ENCODE measurements around the gene PGA4.
A peak's percentile ranks its signal among the peaks of the same experiment; 100 is the strongest.
"Not testable (repeated sequence)": the region's sequence is repeated elsewhere in the genome, so short reads cannot be mapped to it uniquely, and the experiment has no call there.

PGA4 gene

GRCh38 chr11:61203873-61204272, 18.3 kb upstream of the PGA4 start:
- DNase-seq; intact Hi-C loops (cut with DNase I): not testable (repeated sequence)

DNA sequence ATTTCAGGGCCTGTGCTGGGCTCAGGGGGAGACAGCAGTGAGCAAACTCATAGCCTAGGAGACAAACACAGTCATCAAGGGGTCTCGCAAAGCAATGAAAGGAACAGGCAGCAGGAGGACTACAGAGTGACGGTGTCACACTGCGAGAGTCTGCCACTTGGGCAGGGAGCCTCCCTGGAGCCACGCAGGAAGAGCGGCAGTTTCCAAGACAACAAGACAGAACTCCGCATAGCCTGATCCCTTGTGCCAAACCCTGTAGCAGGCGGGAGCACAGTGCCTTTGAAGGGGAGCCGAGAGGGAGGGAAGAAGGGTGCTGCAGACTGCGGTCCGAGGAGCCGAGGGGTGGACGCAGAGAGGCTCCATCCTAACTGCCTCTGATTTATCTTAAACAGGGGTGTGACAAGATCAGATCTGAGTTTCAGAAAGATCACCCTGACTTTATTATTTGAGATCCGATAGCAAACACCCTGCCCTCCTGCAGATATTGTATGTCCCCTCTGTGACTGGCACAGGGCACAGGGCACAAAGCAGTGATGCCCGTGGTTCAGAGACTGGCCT, 17.6 kb upstream of the PGA4 start:
- intact Hi-C loops (cut with DNase I): not testable (repeated sequence)
- DNase-seq: peak in 3 of 10 donors; percentile 28 to 84 (median 47)

DNA sequence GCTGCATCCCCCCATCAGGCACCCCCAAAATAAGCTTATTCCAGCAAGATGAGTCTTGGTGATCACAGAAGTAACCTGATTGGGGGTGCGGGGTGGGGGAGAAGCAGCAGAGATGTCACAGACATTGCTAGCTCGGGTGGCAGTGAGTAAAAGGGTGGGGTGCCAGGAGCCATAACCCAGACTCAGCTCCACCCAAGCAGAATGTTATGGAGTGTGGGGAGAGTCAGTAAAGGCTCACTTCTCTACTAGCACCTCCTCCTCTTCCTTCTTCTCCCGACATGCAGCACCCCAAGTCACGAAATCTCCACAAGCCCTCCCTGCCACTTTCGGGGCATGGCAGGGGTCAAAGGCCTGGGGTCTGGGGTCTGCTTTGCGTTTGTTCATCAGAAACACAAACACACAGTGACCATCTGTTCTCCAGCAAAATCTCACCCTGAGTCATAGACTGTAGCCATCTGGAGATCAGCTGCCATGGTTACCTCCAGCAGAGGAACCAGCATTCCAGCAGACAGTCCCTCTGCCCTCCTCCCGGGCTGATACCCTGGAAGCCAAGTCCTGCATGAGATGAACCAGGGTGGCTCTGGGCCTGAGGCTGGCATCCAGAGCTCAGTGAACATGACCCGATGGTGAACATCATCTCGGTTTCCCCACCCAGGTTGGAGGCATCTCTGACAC, 14.4 kb upstream of the PGA4 start:
- DNase-seq; intact Hi-C loops (cut with DNase I): not testable (repeated sequence)

GRCh38 chr11:61210629-61211028, 11.5 kb upstream of the PGA4 start:
- DNase-seq; intact Hi-C loops (cut with DNase I): not testable (repeated sequence)

GRCh38 chr11:61211327-61211952, 10.7 kb upstream of the PGA4 start:
- DNase-seq; intact Hi-C loops (cut with DNase I): not testable (repeated sequence)

- intact Hi-C loops (cut with DNase I); DNase-seq: not testable (repeated sequence)
Measured at GRCh38 chr11:61212202-61212601, 9.9 kb upstream of the PGA4 start.

DNA sequence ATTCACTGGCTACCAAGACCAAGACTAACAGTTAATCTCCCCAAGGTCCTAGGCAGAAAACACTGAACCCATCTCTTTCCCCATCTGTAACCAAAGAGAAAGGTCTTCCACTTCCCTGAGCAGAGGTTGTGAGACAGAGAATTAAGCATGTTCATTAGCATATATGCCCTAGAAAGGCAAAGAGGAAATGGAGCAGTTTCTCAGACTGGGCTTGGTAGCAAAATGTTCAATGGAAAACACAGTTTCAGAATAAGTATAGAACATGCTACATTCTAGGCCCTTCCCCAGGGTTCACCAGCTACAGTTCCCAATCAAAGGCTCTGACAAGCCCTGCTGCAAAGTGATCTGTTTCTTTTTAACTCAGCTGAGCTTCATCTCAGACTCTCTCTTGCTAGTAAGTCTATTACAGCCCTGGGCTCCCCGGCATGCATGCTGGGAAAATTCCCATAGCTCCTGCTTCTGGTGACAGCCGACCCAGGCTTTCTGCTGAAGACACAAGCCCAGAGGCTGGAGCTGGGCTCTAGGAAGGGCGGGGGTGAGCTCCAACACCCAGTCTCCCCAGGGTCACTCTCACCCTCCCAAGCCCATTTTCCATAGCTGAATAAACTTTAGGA, 8.3 kb upstream of the PGA4 start:
- DNase-seq; intact Hi-C loops (cut with DNase I): not testable (repeated sequence)

- intact Hi-C loops (cut with DNase I); DNase-seq: not testable (repeated sequence)
Measured at GRCh38 chr11:61218306-61218705, 3.8 kb upstream of the PGA4 start.

GRCh38 chr11:61219016-61219415, 3.1 kb upstream of the PGA4 start:
- intact Hi-C loops (cut with DNase I): not testable (repeated sequence)
- peak in 1 of 10 donors; percentile 59 for DNase-seq

- intact Hi-C loops (cut with DNase I): not testable (repeated sequence)
Measured at GRCh38 chr11:61222692-61223091, 545 bp downstream of the PGA4 start.

DNA sequence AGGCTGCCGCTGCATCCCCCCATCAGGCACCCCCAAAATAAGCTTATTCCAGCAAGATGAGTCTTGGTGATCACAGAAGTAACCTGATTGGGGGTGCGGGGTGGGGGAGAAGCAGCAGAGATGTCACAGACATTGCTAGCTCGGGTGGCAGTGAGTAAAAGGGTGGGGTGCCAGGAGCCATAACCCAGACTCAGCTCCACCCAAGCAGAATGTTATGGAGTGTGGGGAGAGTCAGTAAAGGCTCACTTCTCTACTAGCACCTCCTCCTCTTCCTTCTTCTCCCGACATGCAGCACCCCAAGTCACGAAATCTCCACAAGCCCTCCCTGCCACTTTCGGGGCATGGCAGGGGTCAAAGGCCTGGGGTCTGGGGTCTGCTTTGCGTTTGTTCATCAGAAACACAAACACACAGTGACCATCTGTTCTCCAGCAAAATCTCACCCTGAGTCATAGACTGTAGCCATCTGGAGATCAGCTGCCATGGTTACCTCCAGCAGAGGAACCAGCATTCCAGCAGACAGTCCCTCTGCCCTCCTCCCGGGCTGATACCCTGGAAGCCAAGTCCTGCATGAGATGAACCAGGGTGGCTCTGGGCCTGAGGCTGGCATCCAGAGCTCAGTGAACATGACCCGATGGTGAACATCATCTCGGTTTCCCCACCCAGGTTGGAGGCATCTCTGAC, 4.5 kb downstream of the PGA4 start:
- DNase-seq; intact Hi-C loops (cut with DNase I): not testable (repeated sequence)

More at GRCh38 chr11:61222692-61223091, 545 bp downstream of the PGA4 start:
- not testable (repeated sequence) for DNase-seq

GRCh38 chr11:61229458-61229857, 7.3 kb downstream of the PGA4 start:
- DNase-seq; intact Hi-C loops (cut with DNase I): not testable (repeated sequence)

GRCh38 chr11:61231033-61231432, 8.9 kb downstream of the PGA4 start:
- intact Hi-C loops (cut with DNase I); DNase-seq: not testable (repeated sequence)

GRCh38 chr11:61231585-61231984, 9.4 kb downstream of the PGA4 start:
- DNase-seq; intact Hi-C loops (cut with DNase I): not testable (repeated sequence)

DNA sequence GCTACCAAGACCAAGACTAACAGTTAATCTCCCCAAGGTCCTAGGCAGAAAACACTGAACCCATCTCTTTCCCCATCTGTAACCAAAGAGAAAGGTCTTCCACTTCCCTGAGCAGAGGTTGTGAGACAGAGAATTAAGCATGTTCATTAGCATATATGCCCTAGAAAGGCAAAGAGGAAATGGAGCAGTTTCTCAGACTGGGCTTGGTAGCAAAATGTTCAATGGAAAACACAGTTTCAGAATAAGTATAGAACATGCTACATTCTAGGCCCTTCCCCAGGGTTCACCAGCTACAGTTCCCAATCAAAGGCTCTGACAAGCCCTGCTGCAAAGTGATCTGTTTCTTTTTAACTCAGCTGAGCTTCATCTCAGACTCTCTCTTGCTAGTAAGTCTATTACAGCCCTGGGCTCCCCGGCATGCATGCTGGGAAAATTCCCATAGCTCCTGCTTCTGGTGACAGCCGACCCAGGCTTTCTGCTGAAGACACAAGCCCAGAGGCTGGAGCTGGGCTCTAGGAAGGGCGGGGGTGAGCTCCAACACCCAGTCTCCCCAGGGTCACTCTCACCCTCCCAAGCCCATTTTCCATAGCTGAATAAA, 10.5 kb downstream of the PGA4 start:
- DNase-seq; intact Hi-C loops (cut with DNase I): not testable (repeated sequence)

DNA sequence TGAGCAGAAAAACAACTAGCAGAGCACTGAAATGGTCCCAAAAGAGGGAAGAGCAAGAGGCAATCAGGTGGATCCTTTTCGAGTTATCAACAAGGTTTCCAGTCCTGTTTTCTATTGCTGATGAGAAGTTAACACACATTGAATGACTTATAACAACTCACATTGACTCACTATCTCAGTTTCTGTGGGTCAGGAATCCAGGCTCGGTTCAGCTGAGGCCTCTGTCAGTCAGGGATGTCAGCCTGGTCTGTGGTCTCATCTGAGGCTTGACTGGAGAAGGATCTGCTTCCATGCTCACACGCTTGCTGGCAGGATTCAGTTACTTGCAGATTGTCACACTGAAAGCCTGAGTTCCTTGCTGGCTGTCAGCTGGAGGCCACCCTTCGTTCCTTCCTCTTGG, 15.0 kb downstream of the PGA4 start:
- DNase-seq; intact Hi-C loops (cut with DNase I): not testable (repeated sequence)

- intact Hi-C loops (cut with DNase I): not testable (repeated sequence)
- peak in 3 of 10 donors; percentile 2 to 30 (median 25) for DNase-seq
Measured at GRCh38 chr11:61240288-61240687, 18.1 kb downstream of the PGA4 start.

GRCh38 chr11:61240875-61241274, 18.7 kb downstream of the PGA4 start, which contains the start of gene PGA5:
TSS of gene PGA5 (plus strand) at chr11:61241175. CDS start at chr11:61241227, 52 bp downstream.
- DNase-seq; intact Hi-C loops (cut with DNase I): not testable (repeated sequence)

DNA sequence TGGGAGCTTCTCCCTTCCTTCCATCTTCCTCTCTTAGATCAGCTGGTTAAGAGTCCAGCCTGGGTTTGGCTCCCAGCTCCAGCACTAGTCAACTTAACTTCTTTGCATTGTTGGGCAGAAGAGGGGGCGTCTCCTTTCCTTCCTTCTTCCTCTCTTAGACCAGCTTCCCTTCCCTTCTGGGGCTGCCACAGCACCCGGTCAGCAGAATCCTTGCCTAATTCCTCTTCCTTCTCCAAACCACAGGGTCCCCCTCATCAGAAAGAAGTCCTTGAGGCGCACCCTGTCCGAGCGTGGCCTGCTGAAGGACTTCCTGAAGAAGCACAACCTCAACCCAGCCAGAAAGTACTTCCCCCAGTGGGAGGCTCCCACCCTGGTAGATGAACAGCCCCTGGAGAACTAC, 19.4 kb downstream of the PGA4 start:
- DNase-seq; intact Hi-C loops (cut with DNase I): not testable (repeated sequence)
